ENCODE measurements around the gene ZYX.

DNA sequence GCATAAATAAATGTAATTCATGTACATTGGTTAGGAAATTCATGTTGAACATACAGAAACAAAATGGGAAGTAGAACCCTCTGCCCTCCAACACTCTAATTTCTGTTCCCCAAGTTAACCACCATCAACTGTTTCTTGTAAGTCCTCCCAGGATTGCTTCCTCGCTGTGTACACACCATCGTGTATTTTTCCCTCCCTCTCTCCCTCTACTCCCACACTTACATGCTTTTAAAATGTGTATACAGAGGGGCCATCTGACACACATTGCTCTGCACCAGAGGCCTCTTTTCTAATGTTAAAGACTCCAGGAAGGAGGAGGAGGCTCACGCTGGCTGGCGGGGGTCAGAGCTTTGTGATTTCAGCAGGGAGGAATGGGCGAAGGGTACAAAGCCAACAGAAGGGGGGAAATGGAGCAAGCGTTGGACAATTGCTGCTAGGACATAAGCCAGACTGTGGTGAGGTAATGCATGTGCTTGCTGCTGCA, 29.4 kb downstream of the ZYX start:
- TF ChIP-seq, protein P1, sequence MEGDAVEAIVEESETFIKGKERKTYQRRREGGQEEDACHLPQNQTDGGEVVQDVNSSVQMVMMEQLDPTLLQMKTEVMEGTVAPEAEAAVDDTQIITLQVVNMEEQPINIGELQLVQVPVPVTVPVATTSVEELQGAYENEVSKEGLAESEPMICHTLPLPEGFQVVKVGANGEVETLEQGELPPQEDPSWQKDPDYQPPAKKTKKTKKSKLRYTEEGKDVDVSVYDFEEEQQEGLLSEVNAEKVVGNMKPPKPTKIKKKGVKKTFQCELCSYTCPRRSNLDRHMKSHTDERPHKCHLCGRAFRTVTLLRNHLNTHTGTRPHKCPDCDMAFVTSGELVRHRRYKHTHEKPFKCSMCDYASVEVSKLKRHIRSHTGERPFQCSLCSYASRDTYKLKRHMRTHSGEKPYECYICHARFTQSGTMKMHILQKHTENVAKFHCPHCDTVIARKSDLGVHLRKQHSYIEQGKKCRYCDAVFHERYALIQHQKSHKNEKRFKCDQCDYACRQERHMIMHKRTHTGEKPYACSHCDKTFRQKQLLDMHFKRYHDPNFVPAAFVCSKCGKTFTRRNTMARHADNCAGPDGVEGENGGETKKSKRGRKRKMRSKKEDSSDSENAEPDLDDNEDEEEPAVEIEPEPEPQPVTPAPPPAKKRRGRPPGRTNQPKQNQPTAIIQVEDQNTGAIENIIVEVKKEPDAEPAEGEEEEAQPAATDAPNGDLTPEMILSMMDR (conservative IDR thresholded peaks at IDR 0.05; ENCODE audit: low read depth, low read length), result no peak
- TF ChIP-seq EZH2 (IDR thresholded peaks at IDR 0.05; ENCODE audit: borderline replicate concordance, low read depth, low read length, poor library complexity, severe bottlenecking), result no peak

Data from A673 (cell line).